DOHH2 (cell line): ENCODE measurements around the gene IFT43.

Source experiments
- H3F3A ChIP-seq: fragments of 200-600 bp; sonication (generic), shearing (Covaris generic); 2 replicates; pipeline ENCODE4 v1.6.0; 2016; ENCODE audit warnings: antibody characterized with exemption, mild to moderate bottlenecking; ENCODE audit not compliant: control insufficient read depth, insufficient read depth
- H3K27ac ChIP-seq: fragments of 200-600 bp; sonication (generic); 2 replicates; pipeline ENCODE4 v1.5.1; 2014; ENCODE audit warnings: low read depth, mild to moderate bottlenecking, low read length, moderate library complexity
- H3K27me3 ChIP-seq: fragments of 200-600 bp; sonication (generic); 2 replicates; pipeline ENCODE4 v1.6.1; 2014; ENCODE audit warnings: mild to moderate bottlenecking, low read length, mixed read lengths; ENCODE audit not compliant: control insufficient read depth
- H3K36me3 ChIP-seq: fragments of 200-600 bp; sonication (generic); 2 replicates; pipeline ENCODE4 v1.6.1; 2014; ENCODE audit warnings: mild to moderate bottlenecking, low read length, moderate library complexity, mixed read lengths; ENCODE audit not compliant: control insufficient read depth
- H3K4me1 ChIP-seq: fragments of 200-600 bp; sonication (generic); 2 replicates; pipeline ENCODE4 v1.6.1; 2014; ENCODE audit warnings: mild to moderate bottlenecking, low read length, mixed read lengths; ENCODE audit not compliant: control insufficient read depth
- H3K4me2 ChIP-seq: fragments of 200-600 bp; sonication (generic); 2 replicates; pipeline ENCODE4 v1.6.0; 2014; ENCODE audit warnings: mild to moderate bottlenecking, low read length, moderate library complexity
- H3K4me3 ChIP-seq: fragments of 200-600 bp; sonication (generic); 2 replicates; pipeline ENCODE4 v1.5.1; 2014; ENCODE audit warnings: mild to moderate bottlenecking, low read length, mixed read lengths
- H3K79me2 ChIP-seq: fragments of 200-600 bp; sonication (generic); 2 replicates; pipeline ENCODE4 v1.6.1; 2014; ENCODE audit warnings: mild to moderate bottlenecking, low read length, mixed read lengths; ENCODE audit not compliant: control insufficient read depth
- H3K9me2 ChIP-seq: fragments of 200-600 bp; sonication (generic); replicated peaks from 2 replicates; pipeline ENCODE4 v1.6.1; 2014; ENCODE audit warnings: mild to moderate bottlenecking, low read length, mixed read lengths; ENCODE audit not compliant: control insufficient read depth
- H3K9me3 ChIP-seq: fragments of 200-600 bp; sonication (generic); 2 replicates; pipeline ENCODE4 v1.6.1; 2014; ENCODE audit warnings: antibody characterized with exemption, low read length, mixed read lengths; ENCODE audit not compliant: control insufficient read depth, insufficient read depth
- H4K20me1 ChIP-seq: fragments of 200-600 bp; sonication (generic); 2 replicates; pipeline ENCODE4 v1.6.0; 2014; ENCODE audit warnings: low read depth, mild to moderate bottlenecking, antibody characterized with exemption, low read length, moderate library complexity; ENCODE audit not compliant: control insufficient read depth, insufficient read depth
- EZH2phosphoT487 ChIP-seq: fragments of 200-600 bp; sonication (generic); IDR thresholded peaks from 2 replicates; pipeline ENCODE4 v1.6.1; 2017; ENCODE audit warnings: borderline replicate concordance, mild to moderate bottlenecking, antibody characterized with exemption, low read length, moderate library complexity, mixed read lengths
- TF ChIP-seq, protein P1 (sequence below): fragments of 200-600 bp; sonication (generic); IDR thresholded peaks from one replicate; pipeline ENCODE4 v1.5.1; 2014; ENCODE audit warnings: antibody characterized with exemption, mild to moderate bottlenecking, low read depth, low read length; ENCODE audit not compliant: poor library complexity, severe bottlenecking

Gene IFT43

GRCh38 chr14:76133103-76133502, 147.5 kb downstream of the IFT43 start:
- H3F3A ChIP-seq: no peaks in the 10 kb centered on the region

More at GRCh38 chr14:76133103-76133502, 147.5 kb downstream of the IFT43 start:
- Histone ChIP-seq H3K9me2 (no peaks in the 10 kb centered on the region), H3K79me2 (no peaks in the 10 kb centered on the region), H3K9me3 (no peaks in the 10 kb centered on the region), H3K4me3 (no peak overlapping the region), H3K36me3 (no peaks in the 10 kb centered on the region), H3K27ac (no peak overlapping the region), H3K27me3 (peaks cover 3% of the 10 kb centered on the region; the same call in 1 of the 2 replicates), H3K4me2 (no peak overlapping the region), H4K20me1 (no peaks in the 10 kb centered on the region), H3K4me1 (no peaks in the 10 kb centered on the region)
- TF ChIP-seq EZH2phosphoT487: no peak
- TF ChIP-seq, protein P1, sequence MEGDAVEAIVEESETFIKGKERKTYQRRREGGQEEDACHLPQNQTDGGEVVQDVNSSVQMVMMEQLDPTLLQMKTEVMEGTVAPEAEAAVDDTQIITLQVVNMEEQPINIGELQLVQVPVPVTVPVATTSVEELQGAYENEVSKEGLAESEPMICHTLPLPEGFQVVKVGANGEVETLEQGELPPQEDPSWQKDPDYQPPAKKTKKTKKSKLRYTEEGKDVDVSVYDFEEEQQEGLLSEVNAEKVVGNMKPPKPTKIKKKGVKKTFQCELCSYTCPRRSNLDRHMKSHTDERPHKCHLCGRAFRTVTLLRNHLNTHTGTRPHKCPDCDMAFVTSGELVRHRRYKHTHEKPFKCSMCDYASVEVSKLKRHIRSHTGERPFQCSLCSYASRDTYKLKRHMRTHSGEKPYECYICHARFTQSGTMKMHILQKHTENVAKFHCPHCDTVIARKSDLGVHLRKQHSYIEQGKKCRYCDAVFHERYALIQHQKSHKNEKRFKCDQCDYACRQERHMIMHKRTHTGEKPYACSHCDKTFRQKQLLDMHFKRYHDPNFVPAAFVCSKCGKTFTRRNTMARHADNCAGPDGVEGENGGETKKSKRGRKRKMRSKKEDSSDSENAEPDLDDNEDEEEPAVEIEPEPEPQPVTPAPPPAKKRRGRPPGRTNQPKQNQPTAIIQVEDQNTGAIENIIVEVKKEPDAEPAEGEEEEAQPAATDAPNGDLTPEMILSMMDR: no peak
